CD4-positive, alpha-beta T cell treated with Interleukin-1 beta for 1 hour (primary cell): Measurements from ENCODE around the gene ECHS1.

Source experiments
- DNase-seq, 2 donors: peaks; one replicate each; pipeline ENCODE4 v3.0.0-alpha.2; 2020 to 2022

Gene ECHS1

GRCh38 chr10:133318494-133319127 lies 54.5 kb downstream of the ECHS1 start:
- DNase-seq: peak; percentile 74 to 77

GRCh38 chr10:133316732-133317131 lies 56.4 kb downstream of the ECHS1 start:
- DNase-seq: no peak

DNA sequence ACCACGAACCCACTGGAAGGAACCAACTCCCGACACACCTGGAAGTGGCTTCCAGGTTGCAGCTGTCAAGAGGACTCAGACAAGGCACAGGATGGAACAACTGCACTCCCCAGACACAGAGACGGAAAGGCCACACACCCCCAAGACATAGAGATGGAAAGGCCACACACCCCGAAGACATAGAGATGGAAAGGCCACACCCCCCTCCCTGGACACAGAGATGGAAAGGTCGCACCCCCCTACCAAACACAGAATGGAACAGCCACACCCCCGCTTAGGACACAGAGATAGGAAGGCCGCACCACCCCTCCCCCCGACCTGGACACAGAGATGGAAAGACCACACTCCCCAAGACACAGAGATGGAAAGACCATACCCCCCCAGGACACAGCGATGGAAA lies 56.9 kb downstream of the ECHS1 start:
- no peak for DNase-seq

GRCh38 chr10:133315847-133316246 lies 57.3 kb downstream of the ECHS1 start:
- DNase-seq: no peak

- DNase-seq: no peak
Measured at GRCh38 chr10:133314911-133315310, 58.2 kb downstream of the ECHS1 start.

DNA sequence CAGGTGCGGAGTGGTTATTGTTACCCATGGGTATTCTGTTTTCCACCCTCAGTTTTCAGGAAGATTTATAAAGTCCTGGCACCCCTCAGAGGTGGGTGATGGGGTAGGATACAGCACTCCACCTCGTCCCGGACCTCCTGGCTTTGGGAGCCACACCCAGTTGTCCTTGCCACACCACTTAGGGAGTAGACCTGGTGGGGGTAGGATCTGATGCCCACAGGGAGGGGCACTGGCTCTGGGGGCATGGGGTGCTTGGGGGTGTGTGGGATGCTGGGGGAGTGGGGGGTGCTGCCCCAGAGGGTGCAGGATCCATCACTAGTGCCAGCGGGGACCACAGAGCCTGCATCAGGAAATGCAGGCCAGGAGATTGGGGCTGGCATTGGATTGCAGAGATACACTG lies 60.0 kb downstream of the ECHS1 start:
- no peak for DNase-seq

DNA sequence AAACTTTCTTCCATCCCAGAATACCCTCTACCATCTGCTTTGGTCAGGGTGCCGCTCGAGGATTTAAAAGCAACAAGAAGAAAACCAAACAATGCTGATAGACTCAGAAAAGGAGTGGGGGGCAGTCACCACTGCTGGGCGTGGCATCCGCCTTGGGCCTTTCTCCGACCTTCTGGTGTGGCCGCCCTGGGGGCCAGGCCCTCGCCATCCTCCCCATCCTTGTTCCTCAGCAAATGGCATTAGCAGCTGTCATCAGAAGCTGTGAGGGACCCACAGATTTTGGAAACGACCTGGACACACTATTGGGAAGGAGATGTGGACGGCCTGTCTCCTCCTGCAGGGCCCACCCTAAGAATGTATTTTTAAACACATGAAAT lies 60.4 kb downstream of the ECHS1 start:
- DNase-seq: no peak
